OCI-LY1 (cell line): Measurements from ENCODE around the gene DMD.

Source experiments
- H2AFZ ChIP-seq: fragments of 200-600 bp; sonication (generic), shearing (Covaris generic); 2 replicates; pipeline ENCODE4 v1.6.0; 2014; ENCODE audit warnings: antibody characterized with exemption, mild to moderate bottlenecking, low read length
- H3F3A ChIP-seq: fragments of 200-600 bp; sonication (generic), shearing (Covaris generic); 2 replicates; pipeline ENCODE4 v1.6.0; 2014; ENCODE audit warnings: mild to moderate bottlenecking, antibody characterized with exemption, low read length, moderate library complexity; ENCODE audit not compliant: insufficient read depth
- H3K27ac ChIP-seq: fragments of 200-600 bp; sonication (generic); 2 replicates; pipeline ENCODE4 v1.5.1; 2014; ENCODE audit warnings: low read length, mixed run types, mild to moderate bottlenecking, low read depth; ENCODE audit not compliant: poor library complexity, severe bottlenecking
- H3K27me3 ChIP-seq: fragments of 200-600 bp; sonication (generic); 2 replicates; pipeline ENCODE4 v1.6.0; 2014; ENCODE audit warnings: antibody characterized with exemption, mild to moderate bottlenecking, low read length, moderate library complexity; ENCODE audit not compliant: insufficient read depth
- H3K36me3 ChIP-seq: fragments of 200-600 bp; sonication (generic); 2 replicates; pipeline ENCODE4 v1.6.1; 2014; ENCODE audit warnings: mild to moderate bottlenecking, antibody characterized with exemption, low read length, moderate library complexity, mixed read lengths; ENCODE audit not compliant: insufficient read depth
- H3K4me1 ChIP-seq: fragments of 200-600 bp; sonication (generic); 2 replicates; pipeline ENCODE4 v1.5.1; 2014; ENCODE audit warnings: mild to moderate bottlenecking, low read length, moderate library complexity; ENCODE audit not compliant: insufficient read depth, severe bottlenecking
- H3K4me2 ChIP-seq: fragments of 200-600 bp; sonication (generic), shearing (Covaris generic); 2 replicates; pipeline ENCODE4 v1.6.1; 2014; ENCODE audit warnings: low read length
- H3K4me3 ChIP-seq: fragments of 200-600 bp; sonication (generic); 2 replicates; pipeline ENCODE4 v1.5.1; 2014; ENCODE audit warnings: low read length, low read depth, mild to moderate bottlenecking, mixed read lengths; ENCODE audit not compliant: poor library complexity, severe bottlenecking
- H3K79me2 ChIP-seq: fragments of 200-600 bp; shearing (Covaris generic); 2 replicates; pipeline ENCODE4 v1.6.1; 2016; ENCODE audit warnings: mixed run types, low read length, mixed read lengths; ENCODE audit not compliant: insufficient read depth
- H3K9ac ChIP-seq: fragments of 200-600 bp; sonication (generic), shearing (Covaris generic); 2 replicates; pipeline ENCODE4 v1.6.1; 2014; ENCODE audit warnings: mild to moderate bottlenecking, low read length, mixed read lengths
- H3K9me2 ChIP-seq: fragments of 200-600 bp; sonication (generic), shearing (Covaris generic); 2 replicates; pipeline ENCODE4 v1.6.1; 2014; ENCODE audit warnings: low read depth, mild to moderate bottlenecking, low read length, mixed read lengths
- H3K9me3 ChIP-seq: fragments of 200-600 bp; shearing (Covaris generic); 2 replicates; pipeline ENCODE4 v1.6.1; 2014; ENCODE audit warnings: low read length, mixed read lengths
- H4K20me1 ChIP-seq: fragments of 200-600 bp; sonication (generic), shearing (Covaris generic); 2 replicates; pipeline ENCODE4 v1.6.0; 2016; ENCODE audit warnings: mild to moderate bottlenecking, low read length; ENCODE audit not compliant: insufficient read depth
- EZH2 ChIP-seq: fragments of 200-600 bp; sonication (generic), shearing (Covaris generic); IDR thresholded peaks from 2 replicates; pipeline ENCODE4 v1.8.0; 2017; ENCODE audit warnings: borderline replicate concordance, mixed run types, mild to moderate bottlenecking, antibody characterized with exemption, low read length, moderate library complexity, mixed read lengths
- TF ChIP-seq, protein P1 (sequence below): fragments of 200-600 bp; sonication (generic), shearing (Covaris generic); IDR thresholded peaks from 2 replicates; pipeline ENCODE4 v1.5.1; 2017; ENCODE audit warnings: mild to moderate bottlenecking, antibody characterized with exemption, low read length, moderate library complexity, mixed read lengths

DMD gene

DNA sequence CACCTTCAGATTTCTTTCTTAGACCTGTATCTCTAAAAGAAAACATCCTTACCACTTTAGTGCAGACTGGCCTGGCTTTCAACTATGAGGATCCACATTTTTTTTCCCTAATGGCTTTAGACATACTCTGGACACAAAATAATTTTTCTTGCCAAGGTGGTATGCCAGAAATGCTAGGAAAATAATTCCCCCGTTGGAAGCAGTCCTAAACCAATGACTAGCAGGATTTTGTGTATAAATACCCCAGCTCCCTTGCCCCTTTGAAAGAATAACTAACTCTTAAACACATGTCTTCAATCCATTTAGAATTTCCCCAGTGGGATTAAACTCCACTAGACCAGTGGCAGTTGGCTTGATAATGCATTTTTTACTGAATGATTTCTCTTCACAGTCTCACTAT is 1639.0 kb downstream of the DMD start:
- no peaks in the 10 kb centered on the region for H3K36me3 ChIP-seq
- no peaks in the 10 kb centered on the region for H3K79me2 ChIP-seq
- TF ChIP-seq, protein P1, sequence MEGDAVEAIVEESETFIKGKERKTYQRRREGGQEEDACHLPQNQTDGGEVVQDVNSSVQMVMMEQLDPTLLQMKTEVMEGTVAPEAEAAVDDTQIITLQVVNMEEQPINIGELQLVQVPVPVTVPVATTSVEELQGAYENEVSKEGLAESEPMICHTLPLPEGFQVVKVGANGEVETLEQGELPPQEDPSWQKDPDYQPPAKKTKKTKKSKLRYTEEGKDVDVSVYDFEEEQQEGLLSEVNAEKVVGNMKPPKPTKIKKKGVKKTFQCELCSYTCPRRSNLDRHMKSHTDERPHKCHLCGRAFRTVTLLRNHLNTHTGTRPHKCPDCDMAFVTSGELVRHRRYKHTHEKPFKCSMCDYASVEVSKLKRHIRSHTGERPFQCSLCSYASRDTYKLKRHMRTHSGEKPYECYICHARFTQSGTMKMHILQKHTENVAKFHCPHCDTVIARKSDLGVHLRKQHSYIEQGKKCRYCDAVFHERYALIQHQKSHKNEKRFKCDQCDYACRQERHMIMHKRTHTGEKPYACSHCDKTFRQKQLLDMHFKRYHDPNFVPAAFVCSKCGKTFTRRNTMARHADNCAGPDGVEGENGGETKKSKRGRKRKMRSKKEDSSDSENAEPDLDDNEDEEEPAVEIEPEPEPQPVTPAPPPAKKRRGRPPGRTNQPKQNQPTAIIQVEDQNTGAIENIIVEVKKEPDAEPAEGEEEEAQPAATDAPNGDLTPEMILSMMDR: no peak
- no peak overlapping the region for H3K4me2 ChIP-seq
- H3K27ac ChIP-seq: no peak overlapping the region
- H3K9me3 ChIP-seq: no peaks in the 10 kb centered on the region
- no peaks in the 10 kb centered on the region for H3F3A ChIP-seq
- no peaks in the 10 kb centered on the region for H4K20me1 ChIP-seq
- H3K27me3 ChIP-seq: no peaks in the 10 kb centered on the region
- H3K4me3 ChIP-seq: no peak overlapping the region
- no peak overlapping the region for H3K9ac ChIP-seq
- no peak overlapping the region for H2AFZ ChIP-seq
- H3K9me2 ChIP-seq: no peaks in the 10 kb centered on the region
- no peaks in the 10 kb centered on the region for H3K4me1 ChIP-seq

GRCh38 chrX:31570658-31571057 is 1640.7 kb downstream of the DMD start:
- Histone ChIP-seq H3K9me2 (no peaks in the 10 kb centered on the region), H3K9ac (no peak overlapping the region), H3K4me3 (no peak overlapping the region), H2AFZ (no peak overlapping the region), H3F3A (no peaks in the 10 kb centered on the region), H3K4me2 (no peak overlapping the region), H3K27me3 (no peaks in the 10 kb centered on the region), H3K27ac (no peak overlapping the region), H4K20me1 (no peaks in the 10 kb centered on the region), H3K36me3 (no peaks in the 10 kb centered on the region), H3K4me1 (no peaks in the 10 kb centered on the region), H3K9me3 (no peaks in the 10 kb centered on the region), H3K79me2 (no peaks in the 10 kb centered on the region)
- no peak for TF ChIP-seq EZH2
- TF ChIP-seq, protein P1: no peak

- H3K36me3 ChIP-seq: no peaks in the 10 kb centered on the region
- H3K9me2 ChIP-seq: no peaks in the 10 kb centered on the region
- no peaks in the 10 kb centered on the region for H3F3A ChIP-seq
- no peak overlapping the region for H3K9ac ChIP-seq
- H3K27ac ChIP-seq: no peak overlapping the region
- H2AFZ ChIP-seq: no peak overlapping the region
- no peaks in the 10 kb centered on the region for H3K9me3 ChIP-seq
- no peaks in the 10 kb centered on the region for H3K4me1 ChIP-seq
- no peaks in the 10 kb centered on the region for H4K20me1 ChIP-seq
- no peak overlapping the region for H3K4me3 ChIP-seq
- no peak for TF ChIP-seq EZH2
- TF ChIP-seq, protein P1: no peak
- H3K79me2 ChIP-seq: no peaks in the 10 kb centered on the region
- H3K4me2 ChIP-seq: no peak overlapping the region
- H3K27me3 ChIP-seq: no peaks in the 10 kb centered on the region
Observed at GRCh38 chrX:31563792-31564191, 1647.6 kb downstream of the DMD start.
